Fibroblast of skin of right quadriceps (primary cell): ENCODE measurements around the gene AMBRA1.

Experiments
- DNase-seq: peaks from one replicate; pipeline ENCODE4 v3.0.0-alpha.2; 2013

AMBRA1 gene

DNA sequence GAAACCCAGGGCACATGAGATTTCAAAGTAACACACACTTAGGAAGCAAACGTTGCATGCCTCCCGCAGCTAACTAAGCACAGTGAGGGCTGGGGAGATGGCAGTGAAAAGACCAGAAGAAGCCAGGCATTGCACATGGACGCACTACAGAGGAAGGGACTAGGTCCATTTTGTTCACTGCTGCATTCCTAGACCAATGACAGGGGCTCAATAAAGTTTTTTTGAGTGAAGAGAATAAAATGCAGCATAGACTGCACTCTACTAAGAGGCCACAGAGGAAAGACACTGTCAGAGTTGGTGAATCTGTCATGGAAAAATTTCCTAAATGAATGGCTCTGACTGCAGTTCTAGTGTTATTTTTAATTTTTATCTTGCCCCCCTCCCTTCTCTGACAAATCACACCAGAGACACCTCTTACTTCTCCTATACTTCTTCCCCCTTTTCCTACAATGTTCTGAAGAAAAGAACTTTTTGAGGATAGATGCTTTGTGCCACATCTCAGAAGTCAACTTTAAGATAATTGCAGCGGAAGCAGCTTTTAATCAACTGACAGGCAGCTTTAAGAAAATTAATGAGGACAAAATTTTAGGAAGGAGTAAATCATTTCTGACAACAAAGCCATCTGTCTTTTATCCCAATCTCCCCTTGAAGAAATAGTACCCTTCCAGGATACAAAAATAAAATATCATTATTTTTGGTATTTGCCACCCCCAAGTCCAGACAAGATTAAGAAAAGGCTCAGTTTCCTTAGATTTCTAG is 167.4 kb downstream of the AMBRA1 start:
- DNase-seq = no peak

DNA sequence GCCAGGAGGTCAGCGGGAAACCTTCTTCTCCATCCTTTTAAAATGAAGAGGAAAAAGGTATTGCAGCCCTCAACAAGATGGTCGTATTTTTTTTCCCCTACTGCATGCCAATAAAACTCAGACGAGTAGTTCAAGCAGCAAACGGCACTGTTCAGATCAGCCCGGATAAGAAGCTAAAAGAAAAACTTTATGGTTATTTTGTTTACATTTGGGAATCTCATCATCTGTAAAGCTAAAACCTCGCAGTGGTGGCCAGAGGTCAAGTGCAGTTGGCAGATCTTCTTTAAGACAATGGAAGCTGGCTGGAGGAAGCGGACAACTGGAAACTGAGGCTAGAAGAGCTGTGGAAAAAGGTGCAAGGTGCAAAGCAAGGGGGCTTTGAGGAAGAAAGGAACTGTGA is 171.2 kb downstream of the AMBRA1 start:
- DNase-seq = no peak

DNA sequence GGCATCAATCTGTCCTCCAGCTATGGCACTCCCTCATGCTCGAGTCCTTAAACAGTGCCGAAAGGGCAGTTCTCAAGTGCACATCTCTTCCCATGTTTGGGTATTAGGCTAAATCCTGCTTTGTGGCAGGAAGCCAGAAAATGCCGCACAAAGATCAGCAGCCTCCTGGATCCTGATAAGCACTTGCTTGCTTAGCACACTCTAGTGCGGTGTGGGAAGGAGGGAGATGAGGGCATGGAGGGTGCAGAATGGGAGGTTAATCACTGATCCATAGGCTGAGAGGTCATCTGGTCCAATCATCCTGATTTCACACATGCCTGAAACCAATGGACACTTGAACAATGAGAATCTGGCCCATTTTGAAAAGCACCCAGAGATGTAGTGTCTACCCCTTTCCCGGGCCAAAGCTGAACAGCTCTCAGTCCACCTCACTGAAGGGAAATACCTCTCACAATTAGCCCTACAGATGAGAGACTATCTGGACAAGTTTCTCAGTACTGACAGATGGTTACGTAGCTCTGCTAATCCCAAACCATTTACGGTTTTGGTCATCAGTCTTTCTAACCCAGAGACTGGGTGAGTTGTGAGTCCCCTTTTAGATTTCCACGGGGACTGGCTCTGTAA is 172.5 kb downstream of the AMBRA1 start:
- no peak for DNase-seq

DNA sequence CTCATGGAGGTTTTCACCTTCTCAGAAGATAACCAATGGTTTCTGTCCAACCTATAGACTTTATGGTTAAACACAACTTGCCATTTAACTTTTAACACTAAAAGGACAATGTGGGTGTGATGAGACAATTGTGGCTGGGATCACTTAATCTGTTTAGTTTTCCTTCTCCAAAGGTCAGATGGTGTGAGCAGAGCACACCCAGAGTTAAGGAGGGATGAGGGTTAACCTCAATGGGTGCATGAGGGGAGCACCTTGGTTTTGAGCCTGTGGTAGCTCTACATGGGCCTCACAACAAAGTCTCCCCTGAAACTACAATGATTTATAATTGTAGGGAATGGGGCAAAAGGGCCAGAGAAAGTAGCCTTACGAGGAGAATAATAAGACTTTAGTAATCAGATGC is 173.3 kb downstream of the AMBRA1 start:
- DNase-seq = no peak

DNA sequence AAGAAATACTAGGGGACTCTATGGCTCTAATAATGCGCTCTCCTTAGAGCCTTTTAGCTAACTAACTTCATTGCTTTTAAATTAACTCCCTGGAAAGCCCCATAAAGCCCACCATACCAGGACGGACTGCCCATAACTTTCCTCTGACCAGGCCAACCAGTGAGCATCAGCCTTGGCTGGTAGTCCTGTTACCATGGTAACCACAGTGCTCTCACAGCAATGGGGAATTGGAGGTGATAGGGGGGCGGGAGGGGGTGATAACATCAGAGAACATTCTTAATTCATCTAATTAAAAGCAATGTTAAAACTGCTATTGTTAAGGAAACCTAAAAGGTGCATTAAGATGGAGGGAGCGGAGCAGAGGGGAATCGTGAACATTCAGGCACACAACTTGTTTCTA is 175.1 kb downstream of the AMBRA1 start:
- no peak for DNase-seq

DNA sequence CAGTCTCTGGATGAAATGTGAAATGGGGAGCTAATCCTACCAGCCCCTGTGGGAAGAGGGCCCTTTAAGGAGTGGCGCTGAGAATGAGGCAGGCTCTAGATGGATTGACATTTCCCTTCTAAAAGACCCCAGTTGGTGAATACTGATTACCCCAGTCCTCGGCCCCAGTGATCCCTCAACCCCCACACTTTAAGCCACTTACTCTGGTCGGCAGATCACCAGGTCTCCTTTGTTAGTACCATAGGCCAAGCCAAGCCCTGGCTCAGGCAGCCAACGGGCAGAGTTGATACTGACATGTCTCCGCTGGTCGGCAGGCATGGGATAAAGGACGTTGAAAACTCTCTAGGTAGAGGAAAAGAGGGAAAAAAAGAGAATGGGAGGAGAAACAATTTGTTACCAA is 176.1 kb downstream of the AMBRA1 start:
- DNase-seq = no peak

DNA sequence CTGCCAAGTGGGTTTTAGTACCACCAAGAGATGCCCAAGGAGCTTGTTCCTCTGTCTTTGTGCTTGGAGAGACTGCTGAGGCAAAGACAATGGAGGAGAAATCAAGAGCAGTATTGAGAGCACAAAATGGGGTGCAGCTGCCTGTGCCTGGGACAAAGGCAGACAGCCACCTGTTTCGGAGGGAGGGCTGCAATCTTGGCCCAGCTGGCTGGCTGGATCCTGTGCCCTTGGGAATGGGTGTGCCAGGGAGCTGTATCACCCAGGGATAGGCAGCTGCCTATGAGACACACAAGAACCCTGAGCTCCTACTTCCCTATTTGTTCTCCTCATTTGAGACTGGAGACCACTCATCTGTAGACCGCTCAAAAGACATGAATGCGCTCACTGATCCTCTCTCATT is 178.9 kb downstream of the AMBRA1 start:
- no peak for DNase-seq

DNA sequence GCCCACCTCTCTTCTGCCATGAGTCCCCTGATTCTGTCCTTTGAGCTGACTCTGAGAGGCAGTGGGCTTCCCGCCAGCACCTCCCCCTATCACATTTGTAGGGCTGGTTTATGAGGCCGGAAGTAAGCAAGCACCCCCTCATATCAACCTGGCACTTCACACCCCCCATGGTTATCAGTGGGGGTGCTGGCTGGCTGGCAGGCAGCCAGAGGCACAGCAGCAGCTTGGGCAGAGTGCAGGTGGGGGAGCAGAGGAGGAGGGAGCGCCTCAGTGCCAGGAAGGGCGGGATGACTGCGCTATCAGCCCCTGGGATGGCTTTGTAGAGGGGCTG is 179.4 kb downstream of the AMBRA1 start:
- DNase-seq = no peak

DNA sequence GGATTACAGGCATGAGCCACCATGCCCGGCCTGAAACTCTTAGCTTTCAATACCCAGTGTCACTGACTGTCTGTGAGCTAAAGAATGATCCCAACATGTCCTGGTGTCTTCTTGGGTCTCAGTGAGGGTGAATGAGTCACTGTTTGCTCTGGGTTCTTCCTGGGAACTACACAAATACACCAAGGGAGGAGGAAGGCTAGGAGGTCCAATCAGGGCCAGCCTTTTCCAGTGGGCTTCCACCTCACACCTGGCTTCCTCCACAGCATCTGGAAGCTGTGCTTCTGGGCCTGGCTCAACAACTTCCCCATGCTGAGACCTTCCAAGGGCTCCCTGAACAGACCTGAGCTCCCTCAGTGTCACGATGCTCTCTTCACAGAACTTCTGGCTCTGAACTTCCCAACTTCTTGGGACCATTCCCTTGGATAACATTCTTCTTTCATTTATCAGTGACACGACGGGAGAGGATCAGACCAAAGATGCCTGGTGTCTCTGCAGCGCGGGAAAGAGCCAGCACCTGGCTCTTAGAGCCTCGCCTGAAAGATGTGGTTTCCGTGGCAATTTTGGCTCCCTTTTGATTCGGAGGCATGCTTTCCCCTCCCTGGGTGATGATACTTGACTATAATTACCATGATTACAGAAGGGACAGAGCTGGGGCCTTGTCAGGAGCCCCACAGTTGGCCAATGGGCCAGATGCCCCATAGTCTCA is 179.9 kb downstream of the AMBRA1 start:
- no peak for DNase-seq

DNA sequence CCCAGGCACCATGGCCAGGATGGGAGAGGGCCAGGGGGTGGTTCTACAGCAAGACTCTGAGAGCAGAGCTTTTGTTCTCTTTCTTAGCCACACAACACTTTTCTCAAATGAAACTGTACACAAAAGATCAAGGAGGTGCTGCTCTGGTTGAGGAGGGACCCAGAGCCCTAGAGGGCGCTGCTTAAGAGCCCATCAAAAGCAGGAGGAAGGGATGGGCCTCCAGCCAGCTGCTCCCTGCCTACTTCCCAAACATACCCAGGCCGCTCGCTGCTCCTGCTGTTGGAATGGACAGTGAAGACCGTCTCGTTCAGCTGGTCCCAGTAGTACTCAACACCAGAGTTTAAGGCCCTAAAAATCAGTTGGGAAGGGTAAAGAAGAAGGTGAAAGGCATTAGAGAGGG is 183.8 kb downstream of the AMBRA1 start:
- DNase-seq = no peak

DNA sequence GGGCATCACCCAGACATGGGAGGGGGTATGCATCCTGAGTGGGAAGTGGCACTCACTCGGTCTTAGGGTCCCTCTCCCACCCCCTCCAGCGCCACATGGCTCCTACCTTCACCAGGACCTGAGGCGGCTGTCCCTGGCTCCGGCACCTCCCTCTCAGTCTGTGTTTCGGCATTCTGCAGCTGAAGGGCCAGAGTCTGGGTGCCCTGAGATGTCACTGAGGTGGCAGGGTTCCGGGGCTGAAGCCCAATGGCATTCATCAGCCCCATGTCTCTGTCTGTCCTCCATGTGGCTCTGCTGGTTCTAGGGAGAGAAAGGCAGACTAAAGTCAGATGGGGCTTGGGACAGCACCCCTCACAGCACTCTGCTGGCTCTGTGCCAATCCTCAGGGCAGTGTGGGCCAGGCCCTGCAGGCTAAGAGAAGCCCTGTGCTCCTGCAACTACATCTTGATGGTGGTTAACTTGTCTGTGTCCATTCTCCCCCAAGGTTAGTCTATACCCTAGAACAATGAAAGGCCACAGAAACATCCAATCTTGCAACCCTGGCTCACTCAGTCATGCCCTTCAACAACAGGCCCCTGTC is 185.3 kb downstream of the AMBRA1 start:
- DNase-seq = no peak

DNA sequence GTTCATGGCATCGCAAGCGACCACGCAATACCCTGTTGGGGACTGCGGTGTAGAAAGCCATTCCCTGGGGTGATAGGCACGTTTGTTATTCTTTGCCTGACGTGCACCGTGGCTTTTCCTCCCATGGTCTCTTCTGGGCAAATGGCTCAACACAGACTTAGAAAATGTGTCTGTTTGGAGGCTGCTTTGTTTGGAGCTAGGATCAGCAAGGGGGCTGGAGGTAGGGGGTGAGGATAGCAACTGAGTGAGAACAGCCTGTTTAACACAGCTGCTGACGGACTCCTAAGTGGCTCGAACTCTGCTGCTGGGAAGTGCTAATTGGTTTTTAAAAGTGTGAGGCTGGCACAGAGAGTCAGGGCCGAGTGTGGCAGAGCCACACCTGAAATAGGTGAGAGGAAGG is 186.2 kb downstream of the AMBRA1 start:
- DNase-seq = no peak

DNA sequence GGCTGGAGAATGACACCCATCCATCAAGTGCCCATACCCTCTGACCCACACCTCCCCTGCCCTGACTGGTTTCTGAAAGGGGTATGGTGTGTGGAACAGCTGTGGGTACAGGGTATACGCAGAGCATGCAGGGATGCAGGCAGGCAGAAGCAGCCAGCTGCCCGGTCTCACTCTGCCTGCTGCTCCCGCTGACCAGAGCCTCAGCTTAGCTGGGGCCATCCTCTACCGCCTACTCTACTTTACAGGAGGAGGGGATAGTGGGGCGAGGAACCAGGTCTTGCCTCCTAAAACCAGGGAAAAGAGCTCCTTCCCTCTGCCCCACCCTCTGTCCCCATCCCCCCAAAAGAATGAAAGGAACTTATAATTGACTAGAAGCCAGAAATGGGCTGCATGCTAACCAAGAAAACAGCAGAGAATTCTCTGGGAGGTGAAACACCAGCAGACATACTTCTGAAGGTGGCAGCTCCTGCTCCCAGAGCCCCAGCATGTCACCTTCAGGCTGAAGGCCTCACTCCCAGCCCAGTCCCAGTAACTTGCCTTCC is 189.3 kb downstream of the AMBRA1 start:
- peak; percentile 25 for DNase-seq

DNA sequence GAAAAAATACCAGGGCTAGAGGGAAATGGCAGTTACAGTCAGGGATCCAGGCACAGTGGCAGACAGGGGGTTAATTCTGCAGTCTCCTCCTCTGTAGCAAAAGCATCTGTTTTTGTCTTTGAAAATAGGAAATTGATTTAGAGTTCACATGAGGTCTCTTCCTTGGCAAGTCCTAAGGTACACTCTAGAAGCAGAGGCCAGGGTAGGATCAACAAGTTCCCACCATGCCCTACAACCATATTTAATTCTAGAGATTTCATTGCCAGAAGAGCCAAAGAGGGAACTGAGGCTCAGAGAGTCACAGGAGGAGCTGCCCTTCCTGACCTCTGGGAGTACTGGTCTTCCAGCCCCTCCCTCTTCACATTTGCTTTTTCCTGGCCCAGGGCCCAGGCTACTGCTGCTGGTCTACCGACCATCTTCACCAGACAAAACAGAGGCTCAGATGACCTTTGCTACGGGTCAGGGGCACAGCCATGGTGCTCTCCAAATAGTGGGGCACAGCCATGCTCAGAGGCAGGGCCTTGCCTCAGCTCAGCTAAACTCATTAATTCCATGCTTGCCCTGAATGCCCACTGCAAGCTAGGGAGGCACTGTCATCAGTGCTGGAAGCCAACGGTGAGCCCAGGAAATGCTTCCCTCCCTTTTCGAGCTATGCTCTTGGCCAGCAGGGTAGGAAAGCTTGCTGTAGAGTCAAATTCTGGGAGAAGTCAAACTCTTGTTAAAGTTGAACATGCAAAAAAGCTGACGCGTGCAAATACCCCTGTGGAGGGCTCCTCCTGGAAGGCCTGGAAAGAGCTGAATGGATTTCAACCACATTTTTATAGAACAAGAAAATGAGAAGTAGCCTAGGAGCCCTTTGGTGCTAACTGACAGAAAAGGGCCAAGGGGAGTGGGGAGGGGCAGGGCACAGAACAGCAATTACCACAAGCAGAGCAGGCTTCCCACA is 190.6 kb downstream of the AMBRA1 start:
- DNase-seq = no peak

DNA sequence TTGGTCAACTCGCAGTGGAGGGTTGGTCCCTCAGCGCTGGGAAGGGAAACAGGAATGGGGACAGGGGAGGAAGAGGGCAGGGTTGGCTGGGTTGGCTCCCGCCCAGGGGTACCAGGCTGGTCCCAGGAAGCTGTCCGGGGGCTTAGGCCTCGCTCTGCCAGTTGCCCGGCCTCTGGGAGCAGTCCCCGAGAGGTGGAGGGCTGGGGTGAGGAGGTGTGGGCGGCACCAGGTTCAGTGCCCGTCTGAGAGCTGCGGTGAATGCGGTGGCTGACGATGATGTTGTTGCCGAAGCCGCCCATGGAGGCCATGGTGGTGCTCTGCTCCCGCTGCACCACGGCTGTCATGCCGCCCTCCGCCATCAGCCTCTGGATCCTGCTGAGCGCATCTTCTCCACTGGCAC is 196.3 kb downstream of the AMBRA1 start:
- DNase-seq = no peak

DNA sequence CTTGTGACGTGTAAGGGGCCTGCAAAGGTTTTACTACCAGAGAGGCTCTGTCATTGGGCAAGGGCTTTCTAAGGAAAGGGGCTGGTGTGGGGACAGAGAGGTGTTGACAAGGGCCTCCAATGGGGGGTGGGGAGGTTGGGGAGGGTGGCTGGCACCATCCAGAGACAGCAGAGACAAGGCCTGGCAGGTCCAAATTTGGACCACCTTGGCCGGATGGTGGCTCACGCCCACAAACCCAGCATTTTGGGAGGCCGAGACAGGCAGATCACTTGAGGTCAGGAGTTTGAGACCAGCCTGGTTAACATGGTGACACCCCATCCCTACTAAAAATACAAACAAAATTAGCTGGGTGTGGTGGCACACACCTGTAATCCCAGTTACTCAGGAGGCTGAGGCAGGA is 200.1 kb downstream of the AMBRA1 start:
- DNase-seq = no peak

DNA sequence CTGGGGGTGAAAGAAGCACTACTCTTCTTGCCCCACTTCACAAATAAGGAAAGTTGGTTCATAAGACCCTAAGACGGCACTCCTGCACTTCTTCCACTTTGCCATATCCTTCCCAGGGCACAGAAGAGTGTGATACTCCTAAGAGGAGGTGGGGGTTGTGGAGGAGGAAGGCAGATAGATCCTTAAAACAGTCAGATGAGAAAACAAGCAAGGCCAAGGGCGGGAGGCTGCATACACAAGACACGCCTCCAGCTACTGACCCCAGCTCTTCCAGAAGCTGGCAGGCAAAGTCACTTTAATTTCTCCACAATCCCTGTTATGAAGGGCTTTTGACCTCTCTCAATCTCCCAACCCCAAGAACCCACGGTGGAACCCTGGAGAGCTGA is 200.6 kb downstream of the AMBRA1 start:
- DNase-seq = no peak

DNA sequence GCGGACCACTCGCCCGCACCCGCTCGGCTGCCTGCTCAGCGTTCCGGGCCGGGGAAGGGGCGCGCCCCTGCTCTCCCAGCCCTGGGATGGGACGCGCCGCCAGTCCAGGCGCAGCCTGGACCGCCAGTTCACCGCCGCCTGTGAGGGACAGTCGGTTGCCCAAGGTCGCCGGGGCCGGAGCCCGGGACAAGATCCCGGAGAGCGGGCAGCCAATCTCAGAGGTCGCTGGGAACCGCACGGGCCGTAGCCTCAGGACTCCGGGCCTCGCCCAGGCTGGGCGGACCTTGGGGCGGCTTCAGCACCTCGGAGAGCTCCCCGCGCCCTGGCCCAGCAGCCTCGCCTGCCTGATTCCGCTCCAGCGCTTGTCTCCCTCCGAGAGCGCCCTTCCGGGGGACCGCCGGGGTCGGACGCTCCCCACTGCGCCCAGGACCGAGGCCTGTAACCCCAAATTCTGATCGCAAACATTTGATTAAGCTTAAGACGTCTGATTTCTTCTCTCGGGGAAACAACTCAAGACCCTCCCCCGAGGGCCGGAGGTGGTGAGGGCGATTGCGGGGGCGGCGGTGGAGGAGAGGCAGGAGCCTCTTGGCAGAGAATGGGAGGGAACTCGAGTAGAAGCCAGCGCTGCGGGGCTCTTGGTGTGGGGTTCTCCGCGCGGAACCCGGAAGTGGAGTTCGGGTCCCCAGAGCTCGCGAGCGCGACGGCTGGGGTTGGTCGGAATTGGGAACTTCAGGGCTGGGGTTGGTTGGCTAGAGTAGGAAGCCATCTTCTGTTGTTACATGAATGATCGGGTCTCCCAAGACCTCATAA is 201.2 kb downstream of the AMBRA1 start:
- peak; percentile 69 for DNase-seq

DNA sequence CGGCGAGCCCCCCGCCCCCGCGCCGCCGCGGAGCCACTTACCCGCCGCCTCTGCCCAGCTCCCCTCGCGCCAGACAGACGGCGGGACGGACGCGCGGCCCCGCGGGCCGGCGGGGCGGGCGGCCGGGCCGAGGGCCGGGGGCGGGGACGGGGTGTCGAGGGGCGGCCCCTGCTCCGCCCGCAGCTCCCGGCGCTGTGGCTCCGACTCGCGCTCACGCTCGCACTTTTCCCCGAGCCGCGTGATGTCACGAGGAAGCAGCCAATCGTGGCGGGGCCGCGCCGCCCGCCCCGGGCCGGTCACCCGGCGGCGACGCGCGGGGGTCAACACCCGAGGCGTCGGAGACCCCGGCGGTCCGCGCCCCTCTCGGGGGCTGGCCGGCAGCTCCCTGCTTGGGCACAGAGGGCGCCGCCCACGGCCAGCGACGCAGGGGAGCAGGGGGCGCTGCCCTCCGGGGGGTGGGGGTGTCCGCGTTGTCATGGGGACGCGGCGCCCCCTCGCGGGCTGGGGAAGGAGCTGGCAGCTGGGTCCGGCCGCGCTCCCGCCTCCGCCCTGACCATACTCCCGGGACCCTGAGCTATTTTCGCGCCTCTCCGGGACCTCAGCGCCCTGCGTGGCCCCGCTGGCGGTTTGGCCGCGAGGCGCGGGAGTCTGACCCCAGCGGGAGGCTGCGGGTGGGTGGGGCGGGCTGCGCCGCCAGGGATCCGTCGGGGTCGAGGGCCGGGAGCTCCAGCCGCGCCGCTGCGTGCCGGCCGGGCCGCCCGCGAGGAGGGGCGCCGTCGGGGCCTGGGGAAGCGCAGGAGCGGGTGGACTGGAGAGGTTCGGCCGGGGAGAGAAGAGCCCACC is 202.0 kb downstream of the AMBRA1 start, which contains the start of gene CHRM4:
Gene CHRM4, minus strand, starts transcription at position 199 of the 843 bp plus-strand sequence. CDS start 5,219 bp downstream, outside the sequence.
- peak; percentile 21 for DNase-seq

DNA sequence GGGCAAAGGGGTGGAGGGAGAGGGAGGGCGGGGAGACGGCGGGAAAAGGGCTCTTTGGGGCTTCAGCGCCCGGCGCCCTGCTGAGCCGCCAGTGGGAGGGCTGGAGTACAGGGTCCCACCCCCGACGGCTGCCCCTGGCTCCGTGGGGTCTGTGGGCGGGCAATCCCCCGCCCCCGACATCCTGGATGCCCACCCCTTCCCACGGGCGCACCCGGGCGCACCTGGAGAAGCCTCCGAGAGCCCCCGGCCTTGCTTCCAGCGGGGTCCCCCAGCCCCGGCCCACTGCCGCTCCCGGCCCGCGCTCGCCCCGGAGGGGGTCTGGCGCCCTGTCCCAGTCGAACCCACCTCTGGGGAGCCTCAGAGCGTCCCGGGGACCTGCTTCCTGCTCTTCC is 202.6 kb downstream of the AMBRA1 start:
- DNase-seq = no peak
